ENCODE measurements around the gene ZWILCH. TPM values are rescaled to one million over a fixed set of nuclear protein-coding genes. Genes with fewer than 3 reads are reported as not detected.

The ZWILCH gene
- total RNA-seq, 1 experiment from 2014 or later, result 53.5 TPM

DNA sequence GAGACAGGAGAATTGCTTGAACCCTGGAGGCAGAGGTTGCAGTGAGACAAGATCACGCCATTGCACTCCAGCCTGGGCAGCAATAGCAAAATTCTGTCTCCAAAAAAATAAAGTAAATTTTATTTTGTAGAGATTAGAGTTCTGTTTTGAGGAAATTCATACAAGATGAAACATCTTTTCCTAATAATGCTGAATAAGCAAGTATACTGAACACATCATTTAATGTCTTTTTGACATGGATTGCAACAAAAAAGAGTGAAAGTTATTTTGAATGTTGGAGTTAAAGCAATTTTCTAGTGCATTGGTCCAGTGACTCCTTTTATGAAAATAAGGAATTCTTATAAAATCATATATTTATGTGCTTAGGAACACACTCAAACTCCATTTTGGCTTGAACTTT is 40.1 kb downstream of the ZWILCH start:
- no peak for DNase-seq (ENCODE audit: low read depth)

DNA sequence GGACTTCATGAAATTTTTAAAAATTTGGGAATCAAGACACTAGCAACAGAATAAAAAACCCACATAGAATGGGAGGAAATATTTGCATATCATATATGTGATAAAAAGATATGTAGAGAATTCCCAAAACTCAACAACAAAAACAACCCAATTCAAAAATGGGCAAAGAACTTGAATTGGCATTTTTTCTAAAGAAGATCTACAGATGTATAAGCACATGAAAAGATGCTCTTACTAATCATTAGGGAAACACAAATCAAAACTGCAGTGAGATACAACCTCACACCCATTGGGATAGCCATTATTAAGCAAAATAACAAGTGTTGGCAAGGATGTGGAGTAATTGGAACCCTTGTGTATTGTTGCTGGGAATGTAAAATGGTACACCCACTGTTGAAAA is 50.6 kb downstream of the ZWILCH start:
- DNase-seq (ENCODE audit: low read depth), result no peak

DNA sequence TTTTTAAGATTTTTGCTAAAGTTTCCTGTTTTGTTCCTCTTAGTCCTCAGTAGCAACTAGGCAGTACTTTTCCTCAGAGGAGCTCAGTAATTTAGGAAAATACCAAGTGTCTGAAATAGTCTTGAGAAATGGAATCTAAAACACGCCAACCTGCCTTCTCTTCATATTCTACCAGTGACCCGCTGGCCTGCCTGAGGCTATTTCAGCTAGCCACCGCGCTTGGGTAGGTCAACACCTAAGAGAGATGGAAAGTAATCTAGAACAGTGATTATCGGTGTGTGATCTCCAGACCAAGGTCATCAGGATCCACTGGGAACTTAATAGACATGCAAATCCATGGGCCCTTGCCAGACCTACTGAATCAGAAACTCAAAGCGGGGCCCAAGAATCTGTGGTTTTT is 53.1 kb downstream of the ZWILCH start:
- DNase-seq (ENCODE audit: low read depth), result peak; percentile 6

DNA sequence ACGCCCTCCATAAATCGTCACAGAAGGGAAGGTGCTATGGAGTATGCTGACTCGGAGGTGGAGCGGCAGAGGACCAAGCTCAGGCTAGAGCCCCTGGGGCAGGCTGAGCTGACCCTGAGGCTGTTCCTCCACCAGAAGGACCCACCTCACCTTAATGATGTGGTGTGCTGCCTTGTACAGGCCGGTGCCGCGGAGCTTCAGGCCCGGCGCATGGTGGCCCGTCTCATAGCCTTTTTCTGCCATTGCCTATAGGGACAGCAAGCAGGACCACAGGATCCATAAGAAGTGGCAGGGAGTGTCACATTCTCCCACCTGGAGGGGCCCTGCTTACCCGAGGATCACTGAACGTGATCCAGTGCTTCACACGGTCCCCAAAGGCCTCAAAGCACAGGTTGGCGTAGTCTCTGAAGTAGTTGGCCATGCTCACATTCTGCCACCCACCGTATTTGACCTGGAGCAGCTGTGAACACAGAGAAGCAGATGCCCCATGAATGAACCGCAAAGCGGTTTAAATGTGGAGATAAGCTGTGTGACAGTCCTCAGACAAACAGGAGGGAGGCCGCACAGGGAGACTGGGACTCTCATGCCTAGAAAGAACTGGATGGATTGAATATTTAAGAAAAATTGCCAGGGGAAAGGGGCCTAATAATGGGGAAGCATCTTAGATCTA is 55.9 kb downstream of the ZWILCH start:
- DNase-seq (ENCODE audit: low read depth), result no peak

DNA sequence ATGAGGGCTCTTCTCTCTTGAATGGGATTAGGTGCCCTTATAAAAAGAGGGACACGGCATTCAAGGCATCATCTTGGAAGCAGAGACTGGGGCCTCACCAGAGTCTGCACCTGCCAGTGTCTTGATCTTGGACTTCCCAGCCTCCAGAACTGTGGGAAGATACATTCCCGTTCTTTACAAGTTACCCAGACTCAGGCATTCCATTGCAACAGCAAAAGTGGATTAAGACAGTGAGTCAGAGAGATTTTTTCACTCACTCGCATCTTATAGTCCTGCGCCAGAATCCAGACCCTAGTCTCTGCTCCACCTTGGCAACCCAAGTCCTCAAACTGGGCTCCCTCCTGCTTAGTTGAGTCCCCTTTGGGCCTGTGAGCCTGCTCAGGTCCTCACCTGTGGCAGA is 58.0 kb downstream of the ZWILCH start:
- no peak for DNase-seq (ENCODE audit: low read depth)

DNA sequence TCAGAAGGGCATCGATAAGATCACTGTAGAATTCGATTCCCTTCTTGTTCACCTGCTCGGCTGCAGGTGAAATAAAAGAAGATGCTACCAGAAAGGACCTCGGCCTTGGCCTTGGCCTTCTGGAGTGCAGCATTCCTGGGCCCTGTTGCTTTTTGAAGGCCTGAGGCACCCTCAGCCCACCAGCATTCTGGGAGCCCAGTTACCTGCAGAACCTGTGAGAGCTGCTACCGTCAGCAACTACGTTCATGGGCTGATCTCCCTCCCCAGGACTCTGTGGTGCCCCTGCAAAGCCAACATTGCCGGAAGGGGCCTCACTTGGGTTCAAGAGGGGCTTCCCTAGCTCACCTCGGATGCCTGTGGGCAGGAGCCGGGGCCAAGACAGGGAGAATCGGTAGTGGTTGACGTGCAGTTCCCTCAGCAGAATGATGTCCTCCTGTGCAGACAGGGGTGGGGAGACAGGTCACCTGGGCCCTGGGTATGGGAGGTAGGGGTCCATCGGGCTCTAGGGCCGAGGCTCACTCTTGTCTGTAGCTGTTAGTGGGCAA is 58.5 kb downstream of the ZWILCH start:
- DNase-seq (ENCODE audit: low read depth), result no peak

DNA sequence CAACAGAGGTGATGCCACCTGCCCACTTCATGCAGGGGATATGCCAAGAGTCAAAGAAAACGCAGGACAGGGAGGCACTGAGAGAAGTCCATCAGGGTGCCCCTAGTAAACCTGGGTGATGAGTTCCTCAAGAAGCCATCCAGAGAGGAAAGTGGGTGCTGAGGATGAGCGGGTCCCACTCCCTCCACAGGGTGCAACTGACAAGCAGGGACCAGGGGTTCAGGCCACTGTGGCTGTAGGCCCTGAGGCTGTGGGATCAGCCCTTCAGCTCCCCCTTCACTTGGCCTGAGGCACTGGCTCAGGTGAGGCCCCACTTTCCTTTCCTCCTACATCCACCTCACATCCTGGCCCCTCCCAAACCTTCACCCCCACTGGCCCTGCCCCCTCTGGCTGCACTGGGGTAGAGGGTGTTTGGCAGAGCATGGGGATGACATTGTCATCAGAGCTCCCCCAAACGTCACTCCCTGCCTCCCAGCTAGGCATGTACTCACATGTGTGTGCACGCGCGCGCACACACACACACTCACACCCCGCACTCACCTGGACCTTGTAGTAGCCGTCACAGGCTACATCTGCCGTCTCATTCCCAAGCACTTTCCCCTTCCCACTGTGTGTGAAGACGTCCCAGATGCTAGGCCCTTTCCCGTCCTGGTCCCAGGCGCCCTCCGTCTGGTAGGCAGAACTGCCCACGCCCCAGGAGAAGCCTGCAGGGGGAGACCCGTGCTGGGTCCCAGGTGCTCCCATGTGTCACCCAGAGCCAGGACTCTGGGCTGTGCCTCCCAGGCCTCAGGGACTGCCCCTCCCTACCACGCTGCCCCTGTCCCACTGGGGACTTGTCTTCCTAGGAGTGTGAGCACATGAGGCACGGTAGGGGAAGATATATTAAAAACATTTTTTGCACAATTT is 59.3 kb downstream of the ZWILCH start:
- DNase-seq (ENCODE audit: low read depth), result no peak

DNA sequence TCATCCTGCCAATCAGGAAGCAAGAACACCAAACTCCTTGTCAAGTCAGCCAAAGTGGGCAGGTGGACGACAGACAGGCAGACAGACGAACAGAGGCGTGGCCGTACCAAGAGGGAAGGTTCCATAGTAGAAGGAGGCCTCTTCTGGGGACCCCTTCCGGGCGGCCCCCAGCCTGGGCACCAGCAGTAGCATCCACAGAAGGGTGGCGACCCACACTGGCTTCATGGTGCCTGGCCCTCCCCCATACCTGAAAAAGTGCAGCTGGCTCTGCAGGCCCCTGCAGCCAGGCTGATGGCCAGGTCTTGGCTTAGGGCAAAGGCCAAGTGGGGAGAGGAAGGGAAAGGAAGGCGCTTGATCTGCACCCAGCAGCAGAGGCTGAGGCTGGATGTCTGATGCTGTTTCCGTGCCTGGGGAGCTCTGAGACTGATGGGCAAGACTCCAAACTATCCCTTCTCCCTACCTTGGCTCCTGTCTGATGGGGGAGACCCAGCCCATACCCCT is 60.1 kb downstream of the ZWILCH start:
- peak; percentile 23 for DNase-seq (ENCODE audit: low read depth)

DNA sequence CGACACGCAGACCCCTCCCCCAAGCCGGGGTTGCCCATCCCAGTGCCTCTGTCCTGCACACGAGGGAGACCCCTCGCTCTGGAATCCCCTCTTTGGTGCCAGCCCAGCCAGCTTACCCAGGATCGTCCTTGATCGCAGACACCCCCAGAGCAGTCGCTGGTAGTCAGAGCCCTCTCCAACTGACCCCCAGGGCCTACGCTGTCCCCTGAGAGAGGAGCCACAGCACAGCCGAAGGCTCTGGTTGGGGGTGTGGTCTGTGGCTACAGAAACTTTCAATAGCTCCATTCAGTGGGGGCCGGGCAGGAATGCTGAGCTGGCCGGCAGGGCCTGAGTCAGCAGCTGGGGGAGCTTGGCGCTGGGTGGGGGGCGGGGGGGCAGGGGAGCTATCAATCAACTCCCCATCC is 60.6 kb downstream of the ZWILCH start, which contains the start of gene LCTL:
Gene LCTL, minus strand, starts transcription at position 258 of the 404 bp plus-strand sequence. CDS start 633 bp downstream, outside the sequence.
- DNase-seq (ENCODE audit: low read depth), result peak; percentile 82

DNA sequence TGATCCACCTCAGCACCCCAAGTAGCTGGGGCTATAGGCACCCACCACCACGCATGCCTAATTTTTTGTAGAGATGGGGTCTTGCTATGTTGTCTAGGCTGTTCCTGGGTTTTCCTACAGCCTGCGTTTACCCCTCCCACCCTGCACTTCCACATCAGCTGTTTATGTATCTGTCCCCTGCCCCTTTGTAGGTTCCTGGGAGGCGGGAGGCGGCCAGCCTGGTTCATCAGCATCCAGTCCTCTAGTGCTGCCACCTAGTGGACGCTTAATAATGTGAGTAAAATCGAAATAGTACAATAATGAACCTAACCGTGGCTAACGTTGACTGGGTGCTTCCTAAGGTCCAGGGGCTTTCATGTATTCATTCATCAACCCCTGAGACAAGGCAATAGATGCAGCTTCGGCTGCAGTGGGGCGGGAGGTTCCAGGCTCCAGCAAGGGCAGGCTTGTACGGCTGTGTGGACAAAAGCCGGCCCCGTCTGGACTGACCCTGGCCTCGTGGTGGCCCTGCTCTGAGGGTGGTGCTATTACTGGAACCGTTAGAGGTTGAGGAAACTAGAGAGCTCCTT is 61.9 kb downstream of the ZWILCH start:
- peak; percentile 75 for DNase-seq (ENCODE audit: low read depth)

DNA sequence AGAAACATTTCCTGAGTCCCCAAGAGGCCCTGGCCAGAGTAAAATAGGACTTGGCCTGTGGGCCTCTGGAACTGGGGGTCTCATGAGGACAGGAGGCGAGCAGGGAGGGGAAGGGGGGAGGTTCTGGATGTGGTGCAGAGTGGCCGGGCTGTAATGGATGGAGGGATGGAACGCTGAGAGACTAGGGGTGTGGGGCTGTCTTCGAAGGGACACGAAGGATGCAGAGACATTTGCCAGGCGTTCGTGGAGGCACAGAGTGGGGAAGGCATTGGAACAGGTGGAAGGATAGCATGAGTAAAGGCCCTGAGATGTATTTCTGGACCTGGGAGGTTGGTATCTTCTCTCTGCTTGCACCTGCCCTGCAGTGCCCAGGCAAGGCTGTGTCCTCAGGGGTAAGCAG is 62.8 kb downstream of the ZWILCH start:
- no peak for DNase-seq (ENCODE audit: low read depth)

DNA sequence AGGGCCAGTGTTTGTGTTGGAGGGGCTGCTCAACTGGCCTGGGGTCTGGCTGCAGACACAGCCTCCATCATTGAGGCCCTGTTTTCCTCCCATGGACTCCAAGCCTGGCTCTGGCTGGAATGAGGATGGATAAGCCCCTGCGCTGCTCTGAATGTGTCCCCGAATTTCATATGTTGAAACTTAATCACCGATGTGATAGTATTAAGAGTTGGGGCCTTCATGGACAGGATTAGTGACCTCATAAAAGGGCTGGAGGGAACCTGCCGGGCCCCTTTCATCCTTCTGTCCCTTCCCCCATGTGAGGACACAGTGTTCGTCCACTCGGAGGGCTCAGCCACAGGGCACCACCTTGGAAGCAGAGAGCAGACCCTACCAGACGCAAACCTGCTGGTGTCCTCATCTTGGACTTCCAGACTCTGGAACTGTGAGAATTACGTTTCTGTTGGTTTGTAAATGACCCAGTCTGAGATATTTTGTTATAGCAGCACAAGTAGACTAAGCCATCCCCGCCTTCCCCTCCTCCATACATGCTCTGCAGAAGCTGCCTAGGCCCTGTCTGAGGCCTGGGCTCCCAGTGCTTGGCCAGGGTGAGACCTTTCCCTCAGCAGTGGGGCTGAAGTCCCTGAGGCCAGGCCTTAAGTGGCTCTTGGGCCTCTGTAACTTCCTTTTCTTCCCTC is 64.5 kb downstream of the ZWILCH start:
- no peak for DNase-seq (ENCODE audit: low read depth)

DNA sequence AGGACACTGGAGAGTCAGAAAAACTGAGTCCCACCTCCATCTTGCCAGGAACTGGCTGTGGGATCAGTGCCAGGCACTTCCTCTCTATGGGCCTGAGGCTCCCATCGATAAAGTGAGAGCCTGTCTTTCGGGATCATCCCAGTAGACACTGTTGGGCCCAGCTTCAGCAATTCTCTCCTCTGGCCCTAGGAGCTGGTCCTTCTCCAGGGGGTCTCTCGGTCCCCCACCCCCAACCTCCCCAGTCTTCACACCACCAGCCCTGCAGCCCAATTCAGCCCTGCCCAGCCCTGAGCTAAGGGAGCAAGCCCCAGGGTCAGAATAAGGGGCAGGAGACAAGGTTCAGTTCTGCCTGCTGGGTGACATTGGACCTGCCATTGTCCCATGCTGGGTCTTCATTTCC is 65.2 kb downstream of the ZWILCH start:
- no peak for DNase-seq (ENCODE audit: low read depth)

DNA sequence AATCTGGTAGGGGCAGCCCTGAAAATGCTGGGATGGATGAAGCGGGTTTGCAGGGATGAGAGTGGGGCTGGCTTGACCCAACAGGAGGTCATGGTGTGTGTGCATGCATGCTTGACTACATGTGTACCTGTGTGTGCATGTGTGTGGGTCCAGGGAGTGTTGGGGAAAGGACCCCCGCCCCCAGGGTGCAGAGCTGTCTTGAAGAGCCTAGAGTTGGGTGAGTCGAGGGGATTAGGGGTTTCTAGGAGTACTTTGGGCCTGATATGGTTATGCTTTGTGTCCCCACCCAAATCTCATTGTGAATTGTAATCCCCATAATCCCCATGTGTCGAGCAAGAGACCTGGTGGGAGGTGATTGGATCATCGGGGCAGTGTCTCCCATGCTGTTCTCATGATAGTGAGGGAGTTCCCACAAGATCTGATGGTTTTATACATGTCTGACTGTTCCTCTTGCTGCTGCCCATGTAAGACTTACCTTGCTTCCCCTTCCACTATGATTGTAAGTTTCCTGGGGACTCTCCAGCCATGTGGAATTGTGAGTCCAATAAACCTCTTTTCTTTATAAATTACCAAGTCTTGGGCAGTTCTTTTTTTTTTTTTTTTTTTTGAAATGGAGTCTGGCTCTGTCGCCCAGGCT is 65.8 kb downstream of the ZWILCH start:
- no peak for DNase-seq (ENCODE audit: low read depth)

DNA sequence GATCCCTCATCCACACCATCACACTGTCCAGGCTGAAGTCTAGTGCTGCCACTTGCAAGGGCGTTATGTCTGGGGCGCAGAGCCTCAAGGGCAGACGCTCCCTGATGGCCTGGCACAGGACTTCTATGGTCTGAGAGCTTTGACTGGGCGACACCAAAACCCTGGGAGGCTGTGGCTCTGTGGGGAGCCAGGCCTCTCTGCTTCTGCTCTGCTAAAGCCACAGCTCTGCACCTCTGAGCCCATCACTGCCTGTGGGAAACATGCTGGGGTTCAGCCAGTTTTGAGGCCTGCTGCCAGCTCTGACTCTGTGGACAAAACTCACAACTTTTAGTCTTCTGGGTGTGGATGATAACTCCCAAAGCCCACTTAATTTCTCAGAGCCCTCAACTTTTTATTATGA is 67.0 kb downstream of the ZWILCH start:
- no peak for DNase-seq (ENCODE audit: low read depth)

DNA sequence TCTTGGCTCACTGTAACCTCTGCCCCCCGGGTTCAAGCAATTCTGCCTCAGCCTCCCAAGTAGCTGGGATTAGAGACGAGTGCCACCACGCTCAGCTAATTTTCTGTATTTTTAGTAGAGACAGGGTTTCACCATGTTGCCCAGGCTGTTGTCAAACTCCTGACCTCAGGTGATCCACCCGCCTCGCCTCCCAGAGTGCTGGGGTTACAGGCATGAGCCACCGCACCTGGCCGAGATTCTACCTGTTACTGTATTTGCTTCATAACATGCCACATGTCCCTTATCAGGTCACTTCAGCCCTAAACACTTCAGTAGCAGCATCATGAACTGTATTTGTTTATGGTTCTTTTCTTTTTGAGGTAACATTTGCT is 68.2 kb downstream of the ZWILCH start:
- no peak for DNase-seq (ENCODE audit: low read depth)

DNA sequence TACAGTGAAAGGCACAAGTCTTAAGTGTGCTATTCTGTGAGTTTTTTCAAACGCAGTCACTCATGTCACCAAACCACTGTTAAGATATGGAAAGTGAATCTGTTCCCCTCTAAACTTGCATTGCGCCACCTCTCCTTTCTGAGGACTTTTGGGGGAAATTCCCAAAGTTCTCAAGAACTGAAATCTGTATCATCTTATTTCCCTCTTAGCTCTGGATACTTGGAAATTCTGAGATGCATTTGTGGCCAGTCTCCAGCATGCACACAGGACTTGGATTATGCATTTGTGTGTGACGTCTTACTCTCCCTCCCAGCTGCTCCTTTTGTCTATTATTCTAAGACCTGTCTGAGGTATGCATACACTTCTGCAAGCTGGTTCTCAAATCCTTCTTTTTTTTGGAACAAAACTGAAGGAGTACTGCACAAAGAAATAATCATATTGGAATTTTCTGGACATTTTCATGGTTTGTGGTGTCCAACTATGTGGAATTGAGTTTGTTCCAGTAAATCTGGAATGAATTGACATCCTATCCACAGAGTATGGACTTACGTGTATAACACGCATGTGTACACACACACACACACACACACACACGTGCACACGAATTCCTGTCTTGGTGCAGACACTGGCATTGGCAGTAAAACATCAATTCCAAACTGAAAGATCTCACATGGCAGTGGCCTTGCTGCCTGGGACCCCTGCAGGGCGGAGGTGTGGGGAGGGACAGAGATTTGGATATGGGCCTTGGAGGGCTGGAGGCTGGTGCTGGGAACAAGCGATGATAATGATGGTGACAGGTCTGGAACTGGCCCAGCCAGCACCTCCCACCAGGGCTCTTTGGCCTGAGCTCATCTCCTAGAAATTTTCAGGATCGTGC is 68.8 kb downstream of the ZWILCH start:
- DNase-seq (ENCODE audit: low read depth), result no peak

DNA sequence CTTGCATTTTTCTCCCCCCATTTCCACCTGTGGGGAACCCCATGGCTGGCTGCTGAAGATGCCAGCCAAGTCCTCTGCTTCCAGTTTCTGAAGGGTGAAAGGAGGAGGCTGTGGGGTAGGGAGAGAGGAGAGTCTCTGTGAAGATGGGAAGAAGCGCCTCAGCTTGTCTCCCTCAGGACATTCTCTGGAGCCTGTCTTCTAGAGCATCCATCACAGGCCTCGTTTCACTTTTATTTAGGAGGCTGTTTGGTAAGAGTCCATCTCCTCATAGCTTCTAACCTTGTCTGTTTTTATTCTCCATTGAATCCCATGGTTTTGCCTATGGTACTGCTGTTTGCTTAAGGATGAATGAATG is 69.4 kb downstream of the ZWILCH start:
- no peak for DNase-seq (ENCODE audit: low read depth)

DNA sequence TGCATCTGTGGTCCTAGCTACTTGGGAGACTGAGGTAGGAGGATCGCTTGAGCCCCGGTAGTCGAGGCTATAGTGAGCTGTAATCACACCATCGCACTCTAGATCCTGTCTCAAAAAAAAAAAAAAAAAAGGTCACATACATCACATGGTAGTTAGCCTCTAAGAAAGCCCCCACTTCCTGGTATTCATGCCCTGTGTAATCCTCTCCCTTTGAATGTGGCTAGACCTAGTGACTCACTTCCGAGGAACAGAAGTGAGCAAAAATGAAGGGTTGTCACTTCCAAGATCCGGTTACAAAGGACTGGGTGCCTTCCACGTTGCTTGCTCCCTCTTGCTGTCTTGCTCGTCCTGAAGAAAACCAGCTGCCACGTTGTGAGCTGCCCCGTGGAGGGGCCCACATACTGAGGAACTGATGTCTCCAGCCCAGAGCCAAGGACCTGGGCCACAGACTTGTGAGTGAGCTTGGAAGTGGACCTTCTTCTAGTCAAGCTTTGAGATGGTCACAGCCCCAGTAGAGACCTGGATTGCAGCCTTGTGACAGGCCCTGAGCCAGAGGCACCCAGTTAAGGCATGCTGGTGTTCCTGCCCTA is 73.3 kb downstream of the ZWILCH start:
- peak; percentile 77 for DNase-seq (ENCODE audit: low read depth)

DNA sequence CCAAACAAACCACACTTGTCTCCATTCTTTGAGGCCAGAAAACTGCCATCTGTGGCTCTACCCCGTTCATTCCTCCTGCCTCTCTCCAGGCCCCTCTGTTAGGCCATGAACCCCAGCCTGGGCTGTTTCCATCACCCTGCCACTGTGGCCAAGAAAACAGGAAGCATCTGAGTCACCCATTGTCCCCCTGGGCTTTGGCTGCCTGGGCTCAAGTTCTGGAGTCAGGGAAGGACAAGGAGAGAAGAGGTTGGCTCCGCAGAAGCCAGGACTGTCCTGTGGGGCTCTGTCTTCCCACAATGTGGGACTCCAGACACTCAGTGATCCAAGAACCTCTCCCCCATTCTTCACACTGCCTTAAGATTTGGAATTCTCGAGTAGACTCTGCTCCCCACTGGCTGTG is 75.5 kb downstream of the ZWILCH start:
- peak; percentile 84 for DNase-seq (ENCODE audit: low read depth)
